Adrenal gland (tissue), 12 donors: ENCODE measurements around the gene RRBP1. TPM values are rescaled to one million over a fixed set of nuclear protein-coding genes. Genes with fewer than 3 reads are reported as not detected.

ENCODE experiments used
- DNase-seq, 7 donors: peaks; one replicate each; pipeline ENCODE4 v3.0.0-alpha.2; 2019 to 2020
- H3K27ac ChIP-seq, 5 donors: fragments of 200-600 bp; sonication (generic) in 4 of 5; 1 replicate in 3 of 5; 2 replicates in 2 of 5; pipeline versions ENCODE4 v1.5.1 to v1.8.0; 2016 to 2020; ENCODE audit warnings: mild to moderate bottlenecking in 1 of 5
- H3K27me3 ChIP-seq: fragments of 200-600 bp; 2 replicates; pipeline ENCODE4 v1.8.0; 2021
- H3K36me3 ChIP-seq, 2 donors: fragments of 200-600 bp; replicated peaks in 1 of 2; 1 replicate in 1 of 2; 2 replicates in 1 of 2; pipeline versions ENCODE4 v1.5.1 to v1.8.0; 2018 to 2022
- H3K4me1 ChIP-seq, 2 donors: fragments of 200-600 bp; replicated peaks in 1 of 2; 1 replicate in 1 of 2; 2 replicates in 1 of 2; pipeline versions ENCODE4 v1.5.1 to v1.8.0; 2018 to 2021
- H3K4me3 ChIP-seq, 4 donors: fragments of 200-600 bp; sonication (generic) in 3 of 4; one replicate each; pipeline ENCODE4 v1.5.1; 2016 to 2018
- H3K9me3 ChIP-seq, 3 donors: fragments of 200-600 bp; sonication (generic) in 1 of 3; replicated peaks in 1 of 3; 1 replicate in 2 of 3; 2 replicates in 1 of 3; pipeline versions ENCODE4 v1.5.1 to v1.8.0; 2016 to 2021
- POLR2A ChIP-seq, 2 donors: fragments of 450-650 bp; IDR thresholded peaks; one replicate each; pipeline ENCODE4 v1.6.1; 2017; ENCODE audit warnings: antibody characterized with exemption in 2 of 2, mild to moderate bottlenecking in 2 of 2, moderate library complexity in 1 of 2
- WGBS, 4 donors: extraction: QIAGEN DNeasy Blood & Tissue Kit in 2 of 4; methylation state at CpG; one replicate each; pipeline versions ENCODE4 v1.1.5 to v1.1.7; 2013 to 2017; 5-methylcytosine and 5-hydroxymethylcytosine counted together
- intact Hi-C, 2 donors: fragments of 100-400 bp; cut with DNase I; formaldehyde crosslinking; loops; one replicate each; pipeline versions ENCODE4 v1.14.1 to v1.15.0; 2022 to 2023
- polyA plus RNA-seq, 3 donors: library from polyadenylated mRNA; stranded (reverse); fragments of 200-250 nt in 2 of 3; fragments of 350-450 nt in 1 of 3; fragmentation: Illumina TruSeq in 1 of 3; extraction: RNeasy Lipid Tissue Mini Kit (QIAGEN cat#74804) in 1 of 3; gene quantifications; one replicate each; pipeline ENCODE4 v1.2.3, GENCODE V29; 2013 to 2014
- total RNA-seq, 9 donors: library from RNA; depleted of rRNA in 4 of 9; stranded (reverse); fragments of >200 nt in 4 of 9; fragments of 120-200 nt in 1 of 9; fragmentation: NEBNext Ultra II Directional in 1 of 9; extraction: Animal tissue kit (Norgen Biotek cat#: 25700) in 1 of 9; gene quantifications; one replicate each; pipeline versions ENCODE4 v1.1.0 to v1.2.4, GENCODE V29; 2013 to 2023
- TF ChIP-seq, protein P1 (sequence below), 6 experiments: fragments of 450-650 bp in 4 of 6; fragments of 200-600 bp in 2 of 6; sonication (generic) in 1 of 6; IDR thresholded peaks; 1 replicate in 5 of 6; 2 replicates in 1 of 6; pipeline versions ENCODE4 v1.5.1 to v1.8.0; 2016 to 2021; ENCODE audit warnings: antibody characterized with exemption in 6 of 6, mild to moderate bottlenecking in 2 of 6, moderate library complexity in 1 of 6
- donor health status: healthy with polysubstance abuse.
- donor health status: Bipolar disorder and iron deficiency.
- donor health status: DM: yes; HTN: yes; CAD: no.
- donor health status: DM: no; HTN: no; CAD: no.
- donor health status: DM: no; HTN: no; CAD: no.
- donor health status: DM: yes; HTN: yes; CAD: no.

Gene RRBP1
- total and polyA plus RNA-seq, 12 donors: 73.9 to 261 (median 122) TPM

DNA sequence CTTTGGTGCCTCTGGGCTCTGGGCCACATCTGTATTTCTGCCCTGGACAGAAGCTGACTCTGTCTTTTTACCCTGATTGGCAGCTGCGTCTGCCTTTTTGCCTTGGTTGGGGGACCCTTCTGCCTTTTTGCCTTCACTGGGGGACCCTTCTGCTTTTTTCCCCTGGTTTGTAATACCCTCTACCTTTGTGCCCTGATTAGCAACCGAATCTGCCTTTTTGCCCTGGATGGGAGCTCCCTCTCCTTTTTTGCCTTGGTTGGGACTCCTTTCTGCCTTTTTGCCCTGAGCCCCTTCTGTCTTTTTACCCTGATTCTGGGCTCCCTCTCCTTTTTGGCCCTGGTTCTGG is 23.4 kb downstream of the RRBP1 start:
- peak in 3 of 7 donors; percentile 6 to 20 (median 17) for DNase-seq
- intact Hi-C loops: no loop called here
- Histone ChIP-seq H3K27ac (no peak overlapping the region), H3K4me1 (peaks cover 18 to 44% of the 10 kb centered on the region in 2 donors), H3K27me3 (no peaks in the 10 kb centered on the region), H3K36me3 (peaks cover 0 to 20% of the 10 kb centered on the region in 2 donors), H3K9me3 (no peaks in the 10 kb centered on the region), H3K4me3 (no peak overlapping the region)
- TF ChIP-seq, protein P1, sequence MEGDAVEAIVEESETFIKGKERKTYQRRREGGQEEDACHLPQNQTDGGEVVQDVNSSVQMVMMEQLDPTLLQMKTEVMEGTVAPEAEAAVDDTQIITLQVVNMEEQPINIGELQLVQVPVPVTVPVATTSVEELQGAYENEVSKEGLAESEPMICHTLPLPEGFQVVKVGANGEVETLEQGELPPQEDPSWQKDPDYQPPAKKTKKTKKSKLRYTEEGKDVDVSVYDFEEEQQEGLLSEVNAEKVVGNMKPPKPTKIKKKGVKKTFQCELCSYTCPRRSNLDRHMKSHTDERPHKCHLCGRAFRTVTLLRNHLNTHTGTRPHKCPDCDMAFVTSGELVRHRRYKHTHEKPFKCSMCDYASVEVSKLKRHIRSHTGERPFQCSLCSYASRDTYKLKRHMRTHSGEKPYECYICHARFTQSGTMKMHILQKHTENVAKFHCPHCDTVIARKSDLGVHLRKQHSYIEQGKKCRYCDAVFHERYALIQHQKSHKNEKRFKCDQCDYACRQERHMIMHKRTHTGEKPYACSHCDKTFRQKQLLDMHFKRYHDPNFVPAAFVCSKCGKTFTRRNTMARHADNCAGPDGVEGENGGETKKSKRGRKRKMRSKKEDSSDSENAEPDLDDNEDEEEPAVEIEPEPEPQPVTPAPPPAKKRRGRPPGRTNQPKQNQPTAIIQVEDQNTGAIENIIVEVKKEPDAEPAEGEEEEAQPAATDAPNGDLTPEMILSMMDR (IDR thresholded peaks at IDR 0.05): no peak
- no peak for TF ChIP-seq POLR2A (IDR thresholded peaks at IDR 0.05)
- WGBS, 4 donors: 91 to 100% (median 99%) methylated on average over 2 of the region's 2 CpGs

DNA sequence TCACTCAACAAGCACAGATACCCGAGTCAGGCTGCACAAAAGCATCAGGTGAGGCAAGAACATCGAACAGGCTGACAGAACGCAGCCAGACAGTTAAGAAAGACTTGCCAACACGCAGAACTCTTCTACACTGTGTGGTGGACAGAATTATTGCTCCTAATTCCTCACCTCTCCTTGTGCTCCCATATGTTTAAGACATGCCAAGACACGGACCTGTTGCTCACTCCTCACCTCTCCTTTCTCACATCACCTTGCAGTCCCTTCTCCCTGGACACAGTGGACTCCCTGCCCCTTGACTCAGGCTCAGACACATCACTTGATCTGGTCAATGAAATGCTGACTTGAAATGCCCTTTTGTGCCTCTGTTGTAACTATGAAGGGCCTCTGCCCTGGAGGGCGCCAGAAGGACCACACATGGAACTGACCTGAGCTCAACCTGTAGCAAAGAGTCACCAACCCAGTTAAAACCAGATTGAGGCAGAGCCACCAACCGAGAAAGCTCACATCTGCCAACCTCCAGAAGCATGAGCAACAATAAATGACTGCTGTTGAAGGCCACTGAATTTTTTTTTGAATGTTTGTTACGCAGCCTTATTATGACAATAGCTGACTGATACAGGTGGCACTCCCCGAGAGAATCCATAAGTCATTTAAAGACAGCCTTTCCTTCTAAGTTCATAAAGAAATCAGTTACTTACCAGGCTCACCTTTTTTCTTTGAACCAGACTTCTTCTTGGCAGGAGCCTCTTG is 24.0 kb downstream of the RRBP1 start:
- intact Hi-C loops: no loop called here
- no peak overlapping the region for H3K4me3 ChIP-seq
- TF ChIP-seq, protein P1 (IDR thresholded peaks at IDR 0.05): no peak
- TF ChIP-seq POLR2A (IDR thresholded peaks at IDR 0.05): no peak
- no peaks in the 10 kb centered on the region for H3K27me3 ChIP-seq
- H3K36me3 ChIP-seq: peaks cover 0 to 20% of the 10 kb centered on the region in 2 donors
- H3K27ac ChIP-seq: no peak overlapping the region
- peak in 2 of 7 donors; percentile 16 to 39 for DNase-seq
- 88 to 95% (median 92%) methylated on average over 9 of the region's 9 CpGs for WGBS, 4 donors
- peaks cover 18 to 41% of the 10 kb centered on the region in 2 donors for H3K4me1 ChIP-seq
- no peaks in the 10 kb centered on the region for H3K9me3 ChIP-seq

DNA sequence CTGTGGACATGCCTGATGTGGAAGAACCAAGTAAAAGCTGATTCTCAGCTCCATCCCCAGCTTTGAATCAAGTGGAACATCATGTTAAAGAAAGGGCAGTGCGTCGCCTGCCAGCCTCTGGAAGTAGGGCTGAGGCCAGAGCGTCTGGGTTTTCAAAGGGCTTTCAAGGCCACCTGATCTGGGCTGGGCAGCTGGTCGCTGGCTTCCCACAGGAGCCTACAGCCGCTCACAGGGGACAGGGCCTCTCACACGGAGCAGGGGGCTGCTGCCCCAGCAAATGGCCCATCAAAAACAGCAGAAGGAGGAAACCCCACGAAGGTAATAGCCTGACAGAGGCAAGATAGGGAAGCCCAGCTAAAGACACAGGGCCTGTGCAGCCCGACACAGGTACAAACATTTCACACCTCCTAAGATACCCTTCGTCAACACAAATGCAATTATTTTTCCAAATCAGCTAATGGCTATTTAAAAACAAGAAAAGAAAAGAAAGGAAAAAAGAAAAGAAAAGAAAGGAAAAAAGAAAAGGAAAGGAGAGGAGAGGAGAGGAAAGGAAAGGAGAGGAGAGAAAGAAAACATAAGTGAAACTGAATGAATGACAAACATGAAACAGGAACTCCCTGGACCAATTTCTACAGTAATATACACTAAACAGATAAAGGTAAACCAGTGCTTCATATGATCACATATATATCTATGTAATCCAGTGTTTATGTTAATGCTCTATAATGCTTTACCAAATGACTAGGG is 24.8 kb downstream of the RRBP1 start:
- DNase-seq: peak in 5 of 7 donors; percentile 54 to 72 (median 63)
- Histone ChIP-seq H3K27ac (peak overlapping the region in 4 of 5 donors; percentile 14 to 49 (median 38)), H3K27me3 (no peaks in the 10 kb centered on the region), H3K4me1 (peaks cover 14 to 32% of the 10 kb centered on the region in 2 donors), H3K36me3 (peaks cover 0 to 20% of the 10 kb centered on the region in 2 donors), H3K4me3 (no peak overlapping the region), H3K9me3 (no peaks in the 10 kb centered on the region)
- intact Hi-C loops: no loop called here
- TF ChIP-seq POLR2A (IDR thresholded peaks at IDR 0.05): no peak
- TF ChIP-seq, protein P1 (IDR thresholded peaks at IDR 0.05): no peak
- 48 to 55% (median 49%) methylated on average over 9 of the region's 9 CpGs for WGBS, 4 donors

DNA sequence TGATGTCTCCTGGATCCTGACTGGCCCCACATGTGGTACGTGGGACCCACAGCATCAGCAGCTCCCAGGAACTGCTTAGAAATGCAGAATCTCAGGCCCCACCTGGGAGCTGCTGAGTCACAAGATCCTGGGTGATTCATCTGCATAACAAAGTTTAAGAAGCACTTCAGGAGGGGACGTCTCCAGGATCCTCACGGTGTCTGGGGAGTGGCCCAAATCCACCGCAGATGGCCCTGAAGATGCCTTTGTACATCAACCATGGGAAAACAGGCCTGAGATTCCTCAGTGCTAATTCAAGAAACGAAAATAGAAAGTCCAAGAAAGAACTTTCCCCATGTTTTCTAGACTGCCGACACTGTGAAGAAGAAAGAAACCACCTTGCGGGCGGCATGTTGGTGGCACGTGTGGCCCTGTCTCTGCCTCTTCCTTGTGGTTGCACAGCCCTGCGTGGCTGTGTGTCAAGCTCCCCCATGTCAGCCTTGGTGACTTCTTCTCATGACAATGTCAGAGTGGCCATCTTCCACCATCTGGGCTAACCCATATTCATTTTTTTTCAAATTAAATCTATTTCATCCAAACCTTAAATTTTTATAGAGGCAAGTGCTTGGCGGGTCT is 26.1 kb downstream of the RRBP1 start:
- Histone ChIP-seq H3K27ac (no peak overlapping the region), H3K27me3 (no peaks in the 10 kb centered on the region), H3K36me3 (peaks cover 0 to 20% of the 10 kb centered on the region in 2 donors), H3K4me1 (peaks cover 19 to 28% of the 10 kb centered on the region in 2 donors), H3K9me3 (no peaks in the 10 kb centered on the region), H3K4me3 (no peak overlapping the region)
- WGBS, 4 donors: 83 to 87% (median 86%) methylated on average over 11 of the region's 11 CpGs
- intact Hi-C loops: no loop called here
- TF ChIP-seq POLR2A (IDR thresholded peaks at IDR 0.05): no peak
- TF ChIP-seq, protein P1 (IDR thresholded peaks at IDR 0.05): no peak
- DNase-seq: peak in 1 of 7 donors; percentile 45
